SK-N-SH treated with all-trans-retinoic acid at 6 μM for 48 hours (cell line): ENCODE measurements around the gene FHIT.

ENCODE experiments used
- ATAC-seq: fragments of 200-7000 bp; cut with Tn5 transposase; 3 replicates; pipeline ENCODE4 v1.9.1; 2020; ENCODE audit warnings: mild to moderate bottlenecking, moderate library complexity
- ARNTL ChIP-seq: fragments of 450-650 bp; formaldehyde crosslinking; IDR thresholded peaks from 2 replicates; pipeline ENCODE4 v1.5.0; 2020; ENCODE audit warnings: low read depth, mild to moderate bottlenecking, moderate library complexity, borderline replicate concordance
- BACH2 ChIP-seq: fragments of 250-450 bp; sonication (Bioruptor Pico); IDR thresholded peaks from 2 replicates; pipeline ENCODE4 v1.9.0; 2021; ENCODE audit warnings: mild to moderate bottlenecking, borderline replicate concordance
- CREB5 ChIP-seq: fragments of 250-450 bp; sonication (Bioruptor Pico); IDR thresholded peaks from 2 replicates; pipeline ENCODE4 v1.5.1; 2020; ENCODE audit warnings: low read depth, mild to moderate bottlenecking, moderate library complexity
- ESRRG ChIP-seq: fragments of 250-450 bp; sonication (Bioruptor Pico); IDR thresholded peaks from 2 replicates; pipeline ENCODE4 v1.6.1; 2021; ENCODE audit warnings: mild to moderate bottlenecking
- GLIS3 ChIP-seq: fragments of 250-450 bp; sonication (Bioruptor Pico); IDR thresholded peaks from 2 replicates; pipeline ENCODE4 v1.5.0; 2020; ENCODE audit warnings: mild to moderate bottlenecking, moderate library complexity
- ISL1 ChIP-seq: fragments of 250-450 bp; sonication (Bioruptor Pico); IDR thresholded peaks from 2 replicates; pipeline ENCODE4 v2.1.2; 2022; ENCODE audit warnings: mild to moderate bottlenecking, moderate library complexity
- OSR1 ChIP-seq: fragments of 250-450 bp; sonication (Bioruptor Pico); IDR thresholded peaks from 2 replicates; pipeline ENCODE4 v1.8.0; 2022; ENCODE audit warnings: moderate library complexity, mild to moderate bottlenecking, inconsistent platforms
- PATZ1 ChIP-seq: fragments of 250-450 bp; sonication (Bioruptor Pico); IDR thresholded peaks from 2 replicates; pipeline ENCODE4 v1.8.0; 2020; ENCODE audit warnings: mild to moderate bottlenecking, moderate library complexity, borderline replicate concordance
- POU6F1 ChIP-seq: fragments of 250-450 bp; sonication (Bioruptor Pico); IDR thresholded peaks from 2 replicates; pipeline ENCODE4 v1.8.0; 2021; ENCODE audit warnings: low read depth, mild to moderate bottlenecking, moderate library complexity, borderline replicate concordance
- RARB ChIP-seq: fragments of 250-450 bp; sonication (Bioruptor Pico); IDR thresholded peaks from 2 replicates; pipeline ENCODE4 v1.8.0; 2021; ENCODE audit warnings: mild to moderate bottlenecking, moderate library complexity
- SNAI2 ChIP-seq: fragments of 250-450 bp; sonication (Bioruptor Pico); IDR thresholded peaks from 2 replicates; pipeline ENCODE4 v1.5.0; 2020; ENCODE audit warnings: mild to moderate bottlenecking, moderate library complexity
- TCF4 ChIP-seq: fragments of 250-450 bp; sonication (Bioruptor Pico); IDR thresholded peaks from 2 replicates; pipeline ENCODE4 v1.8.0; 2021; ENCODE audit warnings: mild to moderate bottlenecking, moderate library complexity, borderline replicate concordance
- TOX ChIP-seq: fragments of 250-450 bp; sonication (Bioruptor Pico); IDR thresholded peaks from 2 replicates; pipeline ENCODE4 v1.8.0; 2021; ENCODE audit warnings: mild to moderate bottlenecking, moderate library complexity, borderline replicate concordance
- TSHZ2 ChIP-seq: fragments of 250-450 bp; sonication (Bioruptor Pico); IDR thresholded peaks from 2 replicates; pipeline ENCODE4 v1.5.0; 2020; ENCODE audit warnings: mild to moderate bottlenecking, moderate library complexity
- ZC3H10 ChIP-seq: fragments of 250-450 bp; sonication (Bioruptor Pico); IDR thresholded peaks from 2 replicates; pipeline ENCODE4 v1.5.1; 2021; ENCODE audit warnings: mild to moderate bottlenecking, moderate library complexity
- ZFP3 ChIP-seq: fragments of 250-450 bp; sonication (Bioruptor Pico); IDR thresholded peaks from 2 replicates; pipeline ENCODE4 v1.5.0; 2020; ENCODE audit warnings: mild to moderate bottlenecking, moderate library complexity
- ZFP30 ChIP-seq: fragments of 450-650 bp; formaldehyde crosslinking; IDR thresholded peaks from 2 replicates; pipeline ENCODE4 v1.5.0; 2022; ENCODE audit warnings: mild to moderate bottlenecking, moderate library complexity
- ZNF565 ChIP-seq: fragments of 450-650 bp; formaldehyde crosslinking; conservative IDR thresholded peaks from 2 replicates; pipeline ENCODE4 v1.5.0; 2020; ENCODE audit warnings: low read depth, mild to moderate bottlenecking, moderate library complexity
- ZNF70 ChIP-seq: fragments of 450-650 bp; formaldehyde crosslinking; IDR thresholded peaks from 2 replicates; pipeline ENCODE4 v1.5.0; 2020; ENCODE audit warnings: mild to moderate bottlenecking, moderate library complexity
- ZNF8 ChIP-seq: fragments of 450-650 bp; formaldehyde crosslinking; IDR thresholded peaks from 2 replicates; pipeline ENCODE4 v1.5.0; 2020; ENCODE audit warnings: mild to moderate bottlenecking, moderate library complexity

FHIT gene

GRCh38 chr3:60364475-60364874 lies 886.8 kb downstream of the FHIT start:
- ATAC-seq = no peak
- TF ChIP-seq GLIS3 (CRISPR knock-in tag) (no peak), POU6F1 (no peak), TCF4 (no peak), ZNF565 (CRISPR knock-in tag) (no peak), ZC3H10 (CRISPR knock-in tag) (no peak), ZFP3 (CRISPR knock-in tag) (no peak), RARB (CRISPR knock-in tag) (no peak), SNAI2 (CRISPR knock-in tag) (no peak), ZNF70 (CRISPR knock-in tag) (no peak), ARNTL (no peak), ZNF8 (CRISPR knock-in tag) (no peak), ISL1 (CRISPR knock-in tag) (no peak), PATZ1 (CRISPR knock-in tag) (no peak), BACH2 (CRISPR knock-in tag) (no peak), ESRRG (CRISPR knock-in tag) (no peak)

GRCh38 chr3:60363817-60364216 lies 887.4 kb downstream of the FHIT start:
- TF ChIP-seq ZC3H10 (CRISPR knock-in tag) (no peak), ZFP30 (CRISPR knock-in tag) (no peak)
- no peak for ATAC-seq

- no peak for ATAC-seq
- TF ChIP-seq OSR1 (CRISPR knock-in tag) (no peak), ZFP3 (CRISPR knock-in tag) (no peak), POU6F1 (no peak), TOX (no peak), ZNF70 (CRISPR knock-in tag) (no peak), ZC3H10 (CRISPR knock-in tag) (no peak)
These were observed 895.4 kb downstream of the FHIT start for GRCh38 chr3:60355825-60356224.

- TF ChIP-seq ZFP30 (CRISPR knock-in tag) (peak; percentile 49; the same call in 1 of the 2 replicates), CREB5 (no peak)
- no peak for ATAC-seq
These were observed 899.8 kb downstream of the FHIT start for GRCh38 chr3:60351481-60351880.

GRCh38 chr3:60344340-60344739 lies 906.9 kb downstream of the FHIT start:
- no peak for ATAC-seq
- TF ChIP-seq ZC3H10 (CRISPR knock-in tag) (no peak), TSHZ2 (CRISPR knock-in tag) (no peak), PATZ1 (CRISPR knock-in tag) (no peak), ZNF565 (CRISPR knock-in tag) (no peak)
